Aorta (tissue), 5 donors: ENCODE results near the gene MCEE. TPM values are rescaled to one million over a fixed set of nuclear protein-coding genes. Genes with fewer than 3 reads are reported as not detected.

ENCODE experiments used
- ATAC-seq: fragments of 200-7000 bp; cut with Tn5 transposase; one replicate; pipeline ENCODE4 v1.9.1; 2022; ENCODE audit warnings: moderate library complexity; ENCODE audit not compliant: low FRiP score
- DNase-seq, 2 donors: peaks; one replicate each; pipeline ENCODE4 v3.0.0-alpha.2; 2020
- H3K27ac ChIP-seq, 2 donors: one replicate each; pipeline ENCODE4 v1.5.1; 2013; ENCODE audit warnings: low read length in 2 of 2, mild to moderate bottlenecking in 2 of 2, moderate library complexity in 2 of 2, control low read depth in 1 of 2, inconsistent platforms in 1 of 2, low read depth in 1 of 2
- H3K27me3 ChIP-seq, 2 donors: one replicate each; pipeline ENCODE4 v1.6.1; 2013; ENCODE audit warnings: control low read depth in 1 of 2, low read length in 1 of 2, mild to moderate bottlenecking in 1 of 2, moderate library complexity in 1 of 2; ENCODE audit not compliant: insufficient read depth in 2 of 2, control insufficient read depth in 1 of 2
- H3K36me3 ChIP-seq, 2 donors: one replicate each; pipeline ENCODE4 v1.6.1; 2013; ENCODE audit warnings: control low read depth in 1 of 2, low read length in 1 of 2, mild to moderate bottlenecking in 1 of 2; ENCODE audit not compliant: insufficient read depth in 2 of 2, control insufficient read depth in 1 of 2
- H3K4me1 ChIP-seq, 2 donors: one replicate each; pipeline ENCODE4 v1.6.1; 2013; ENCODE audit warnings: low read length in 2 of 2, control low read depth in 1 of 2, mild to moderate bottlenecking in 1 of 2, moderate library complexity in 1 of 2; ENCODE audit not compliant: insufficient read depth in 2 of 2, control insufficient read depth in 1 of 2
- H3K4me3 ChIP-seq, 2 donors: one replicate each; pipeline ENCODE4 v1.5.1; 2013; ENCODE audit warnings: low read length in 2 of 2, control low read depth in 1 of 2, mild to moderate bottlenecking in 1 of 2
- H3K9me3 ChIP-seq: one replicate; pipeline ENCODE4 v1.6.1; 2013; ENCODE audit warnings: mild to moderate bottlenecking, low read length; ENCODE audit not compliant: control insufficient read depth
- WGBS, 2 donors: extraction: QIAGEN DNeasy Blood & Tissue Kit; methylation state at CpG; one replicate each; pipeline ENCODE4 v1.1.7; 2013; 5-methylcytosine and 5-hydroxymethylcytosine counted together
- intact Hi-C, 2 donors: fragments of 100-400 bp; cut with DNase I; formaldehyde crosslinking; loops; one replicate each; pipeline versions ENCODE4 v1.14.2 to v1.15.0; 2022
- polyA plus RNA-seq, 2 donors: library from polyadenylated mRNA; stranded (reverse); fragments of 200-250 nt; gene quantifications; one replicate each; pipeline ENCODE4 v1.2.3, GENCODE V29; 2013
- total RNA-seq, 2 donors: library from RNA; stranded (reverse); fragmentation: NEBNext Ultra II Directional; extraction: Animal tissue kit (Norgen Biotek cat#: 25700); gene quantifications; one replicate each; pipeline ENCODE4 v1.2.1, GENCODE V29; 2021
- donor health status: healthy with polysubstance abuse.
- donor health status: Bipolar disorder and iron deficiency.
- donor health status: DM: no; HTN: no; CAD: no.
- donor health status: DM: no; HTN: no; CAD: no.
- donor health status: DM: yes; HTN: yes; CAD: no.

The MCEE gene
- total and polyA plus RNA-seq, 4 donors = 16.4 to 32.1 (median 27.9) TPM

- intact Hi-C loops = loop anchor here in 1 of 2 donors (10.0 kb wide), 1 partner anchor 350 kb away; no protein-coding TSS in a partner anchor
- WGBS, 2 donors = 68 to 77% methylated on average over 6 of the region's 6 CpGs
- no peaks in the 10 kb centered on the region for H3K27me3 ChIP-seq
Observed at GRCh38 chr2:71154798-71155197, 24.8 kb upstream of the MCEE start.

GRCh38 chr2:71154279-71154678, 24.2 kb upstream of the MCEE start:
- H3K36me3 ChIP-seq = peaks cover 0 to 4% of the 10 kb centered on the region in 2 donors
- no peaks in the 10 kb centered on the region for H3K9me3 ChIP-seq
- ATAC-seq (no peak), DNase-seq (no peak)
- no peak overlapping the region for H3K4me3 ChIP-seq
- no peak overlapping the region for H3K27ac ChIP-seq
- intact Hi-C loops = loop anchor here in 1 of 2 donors (10.0 kb wide), 1 partner anchor 351 kb away; no protein-coding TSS in a partner anchor
- no peaks in the 10 kb centered on the region for H3K4me1 ChIP-seq
- H3K27me3 ChIP-seq = no peaks in the 10 kb centered on the region
- 77 to 79% methylated on average over 8 of the region's 8 CpGs for WGBS, 2 donors

More at GRCh38 chr2:71154798-71155197, 24.8 kb upstream of the MCEE start:
- Histone ChIP-seq H3K27ac (no peak overlapping the region), H3K4me1 (no peaks in the 10 kb centered on the region), H3K9me3 (no peaks in the 10 kb centered on the region), H3K4me3 (no peak overlapping the region), H3K36me3 (peaks cover 0 to 2% of the 10 kb centered on the region in 2 donors)
- DNase-seq (no peak), ATAC-seq (no peak)

GRCh38 chr2:71153585-71154224, 23.7 kb upstream of the MCEE start:
- H3K9me3 ChIP-seq = no peaks in the 10 kb centered on the region
- WGBS, 2 donors = 67 to 72% methylated on average over 11 of the region's 11 CpGs
- no peak for ATAC-seq
- no peak for DNase-seq
- H3K27me3 ChIP-seq = no peaks in the 10 kb centered on the region
- peaks cover under 1 to 6% of the 10 kb centered on the region in 2 donors for H3K36me3 ChIP-seq
- H3K27ac ChIP-seq = no peak overlapping the region
- no peak overlapping the region for H3K4me3 ChIP-seq
- no peaks in the 10 kb centered on the region for H3K4me1 ChIP-seq
- intact Hi-C loops = loop anchor here in 1 of 2 donors (10.0 kb wide), 1 partner anchor 351 kb away; no protein-coding TSS in a partner anchor

GRCh38 chr2:71151620-71152019, 21.6 kb upstream of the MCEE start:
- no peaks in the 10 kb centered on the region for H3K4me1 ChIP-seq
- no peak overlapping the region for H3K4me3 ChIP-seq
- 92 to 100% methylated on average over 1 of the region's 1 CpG for WGBS, 2 donors
- H3K9me3 ChIP-seq = no peaks in the 10 kb centered on the region
- no peak for DNase-seq
- no peaks in the 10 kb centered on the region for H3K27me3 ChIP-seq
- H3K36me3 ChIP-seq = peaks cover 3 to 9% of the 10 kb centered on the region in 2 donors
- H3K27ac ChIP-seq = no peak overlapping the region
- intact Hi-C loops = loop anchor here in 1 of 2 donors (10.0 kb wide), 1 partner anchor 353 kb away; no protein-coding TSS in a partner anchor
- ATAC-seq = no peak

GRCh38 chr2:71150082-71150816, 20.2 kb upstream of the MCEE start:
- intact Hi-C loops = loop anchor here in 1 of 2 donors (10.0 kb wide), 1 partner anchor 355 kb away; no protein-coding TSS in a partner anchor
- WGBS, 2 donors = 52% methylated on average over 3 of the region's 3 CpGs
- Histone ChIP-seq H3K36me3 (peaks cover 3 to 13% of the 10 kb centered on the region in 2 donors), H3K27me3 (no peaks in the 10 kb centered on the region), H3K27ac (no peak overlapping the region), H3K9me3 (no peaks in the 10 kb centered on the region), H3K4me3 (no peak overlapping the region), H3K4me1 (no peaks in the 10 kb centered on the region)
- DNase-seq (no peak), ATAC-seq (no peak)

- Histone ChIP-seq H3K27ac (no peak overlapping the region), H3K4me1 (no peaks in the 10 kb centered on the region), H3K36me3 (peaks cover 10 to 20% of the 10 kb centered on the region in 2 donors), H3K27me3 (no peaks in the 10 kb centered on the region), H3K4me3 (no peak overlapping the region), H3K9me3 (no peaks in the 10 kb centered on the region)
- 63 to 89% methylated on average over 2 of the region's 2 CpGs for WGBS, 2 donors
- DNase-seq (no peak), ATAC-seq (no peak)
- intact Hi-C loops = no loop called here
Observed at GRCh38 chr2:71148506-71149063, 18.6 kb upstream of the MCEE start.

GRCh38 chr2:71143782-71144181, 13.8 kb upstream of the MCEE start:
- ATAC-seq (no peak), DNase-seq (no peak)
- Histone ChIP-seq H3K27me3 (no peaks in the 10 kb centered on the region), H3K4me3 (no peak overlapping the region), H3K27ac (no peak overlapping the region), H3K9me3 (no peaks in the 10 kb centered on the region), H3K4me1 (no peaks in the 10 kb centered on the region), H3K36me3 (peaks cover 10 to 19% of the 10 kb centered on the region in 2 donors)
- intact Hi-C loops = no loop called here
- 77 to 82% methylated on average over 3 of the region's 3 CpGs for WGBS, 2 donors

- Histone ChIP-seq H3K9me3 (no peaks in the 10 kb centered on the region), H3K4me1 (peaks cover 0 to 5% of the 10 kb centered on the region in 2 donors), H3K4me3 (no peak overlapping the region), H3K27ac (no peak overlapping the region), H3K27me3 (no peaks in the 10 kb centered on the region), H3K36me3 (peaks cover 6 to 11% of the 10 kb centered on the region in 2 donors)
- intact Hi-C loops = no loop called here
- DNase-seq = no peak
- whole genome bisulfite sequencing, 2 donors = 88 to 91% methylated on average over 3 of the region's 3 CpGs
- no peak for ATAC-seq
Observed at GRCh38 chr2:71136174-71136573, 6.1 kb upstream of the MCEE start.
